Esophagus muscularis mucosa (tissue), 4 donors: ENCODE measurements around the gene TRPV3. TPM values are rescaled to one million over a fixed set of nuclear protein-coding genes. Genes with fewer than 3 reads are reported as not detected.
A peak's percentile ranks its signal among the peaks of the same experiment; 100 is the strongest.

Source experiments
- DNase-seq: peaks from one replicate; pipeline ENCODE4 v3.0.0-alpha.2; 2017; ENCODE audit errors: extremely low spot score
- H3K27ac ChIP-seq, 4 donors: fragments of 200-600 bp; sonication (generic); replicated peaks in 1 of 4; 1 replicate in 3 of 4; 2 replicates in 1 of 4; pipeline ENCODE4 v1.5.1; 2016 to 2019; ENCODE audit warnings: mild to moderate bottlenecking in 1 of 4
- H3K27me3 ChIP-seq, 4 donors: fragments of 200-600 bp; sonication (generic); one replicate each; pipeline versions ENCODE4 v1.5.1 to v1.6.0; 2016 to 2019
- H3K36me3 ChIP-seq, 4 donors: fragments of 200-600 bp; sonication (generic); one replicate each; pipeline ENCODE4 v1.5.1; 2016 to 2019
- H3K4me1 ChIP-seq, 4 donors: fragments of 200-600 bp; sonication (generic); one replicate each; pipeline ENCODE4 v1.5.1; 2016 to 2019
- H3K4me3 ChIP-seq, 4 donors: fragments of 200-600 bp; sonication (generic); 1 replicate in 2 of 4; 2 replicates in 2 of 4; pipeline ENCODE4 v1.5.1; 2016 to 2019; ENCODE audit warnings: mild to moderate bottlenecking in 4 of 4, moderate library complexity in 1 of 4
- H3K9me3 ChIP-seq, 4 donors: fragments of 200-600 bp; sonication (generic); 1 replicate in 3 of 4; 2 replicates in 1 of 4; pipeline ENCODE4 v1.5.1; 2016 to 2019
- EP300 ChIP-seq: sonication (generic); formaldehyde crosslinking; IDR thresholded peaks from one replicate; pipeline ENCODE4 v1.6.1; 2017; ENCODE audit warnings: antibody characterized with exemption
- POLR2A ChIP-seq: fragments of 450-650 bp; IDR thresholded peaks from one replicate; pipeline ENCODE4 v1.6.1; 2017; ENCODE audit warnings: antibody characterized with exemption, moderate library complexity, mild to moderate bottlenecking, low read depth
- POLR2AphosphoS5 ChIP-seq, 2 donors: sonication (generic); formaldehyde crosslinking; IDR thresholded peaks; one replicate each; pipeline ENCODE4 v1.6.1; 2017; ENCODE audit warnings: antibody characterized with exemption in 2 of 2
- WGBS: methylation state at CpG from one replicate; pipeline ENCODE4 v1.1.5; 2018; 5-methylcytosine and 5-hydroxymethylcytosine counted together
- intact Hi-C: fragments of 100-400 bp; cut with DNase I; formaldehyde crosslinking; loops from one replicate; pipeline ENCODE4 v1.15.1; 2023
- total RNA-seq, 4 donors: library from RNA; depleted of rRNA; stranded (reverse); fragments of >200 nt; gene quantifications; one replicate each; pipeline versions ENCODE4 v1.1.0 to v1.2.1, GENCODE V29; 2016
- TF ChIP-seq, protein P1 (sequence below), 3 experiments: fragments of 200-600 bp in 2 of 3; fragments of 450-650 bp in 1 of 3; sonication (generic) in 2 of 3; IDR thresholded peaks; one replicate each; pipeline ENCODE4 v1.5.1; 2017 to 2019; ENCODE audit warnings: antibody characterized with exemption in 3 of 3, mild to moderate bottlenecking in 2 of 3, moderate library complexity in 1 of 3

The TRPV3 gene
- total RNA-seq, 4 donors from 2014 or later = 0.26 to 0.83 (median 0.45) TPM

DNA sequence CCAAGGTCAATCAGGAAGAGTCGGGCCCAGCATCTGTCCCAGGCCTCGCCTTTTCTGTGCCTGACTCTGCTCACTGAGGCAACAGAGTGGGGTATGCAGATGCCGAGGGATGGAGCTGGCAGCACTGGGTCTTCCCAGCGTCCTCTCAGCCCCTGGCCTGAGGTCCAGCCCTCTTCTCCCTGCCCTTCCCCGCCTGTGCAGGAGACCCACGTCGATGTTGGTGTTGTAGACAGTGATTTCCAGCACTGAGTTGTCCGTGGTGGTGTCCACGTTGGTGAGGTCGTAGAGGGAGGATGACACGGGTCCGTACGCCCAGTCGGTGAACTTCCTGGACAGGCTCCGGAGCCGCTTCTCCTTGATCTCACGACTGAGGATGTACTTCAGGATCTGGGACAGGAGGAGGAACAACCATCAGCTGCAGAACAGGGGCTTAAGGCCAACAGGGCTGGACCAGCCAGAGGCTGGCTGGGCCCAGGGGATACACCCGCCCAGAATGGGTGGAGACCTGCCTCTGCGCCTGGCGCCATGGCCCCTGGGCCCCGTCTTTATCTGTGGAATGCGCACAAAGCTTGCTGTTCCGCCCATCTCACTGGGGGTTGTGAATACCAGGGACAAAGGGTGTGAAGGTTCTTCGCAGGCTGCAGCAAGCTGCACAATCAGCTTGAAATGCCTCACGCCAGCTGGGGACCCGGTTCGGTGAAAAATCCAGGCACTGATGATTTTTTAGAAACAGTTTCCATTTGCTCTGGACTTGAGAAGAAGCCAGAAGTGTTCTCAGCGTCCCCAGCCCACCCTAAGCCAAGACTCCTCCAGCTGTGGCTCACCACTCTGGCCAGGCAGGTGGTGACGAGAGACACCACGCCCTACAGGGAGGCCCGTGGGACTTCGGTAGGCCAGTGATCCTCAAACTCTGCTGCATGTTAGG is 27.5 kb downstream of the TRPV3 start:
- DNase-seq = no peak
- WGBS = 56% methylated on average over 23 of the region's 32 CpGs
- TF ChIP-seq POLR2A (no peak), EP300 (no peak)
- TF ChIP-seq, protein P1, sequence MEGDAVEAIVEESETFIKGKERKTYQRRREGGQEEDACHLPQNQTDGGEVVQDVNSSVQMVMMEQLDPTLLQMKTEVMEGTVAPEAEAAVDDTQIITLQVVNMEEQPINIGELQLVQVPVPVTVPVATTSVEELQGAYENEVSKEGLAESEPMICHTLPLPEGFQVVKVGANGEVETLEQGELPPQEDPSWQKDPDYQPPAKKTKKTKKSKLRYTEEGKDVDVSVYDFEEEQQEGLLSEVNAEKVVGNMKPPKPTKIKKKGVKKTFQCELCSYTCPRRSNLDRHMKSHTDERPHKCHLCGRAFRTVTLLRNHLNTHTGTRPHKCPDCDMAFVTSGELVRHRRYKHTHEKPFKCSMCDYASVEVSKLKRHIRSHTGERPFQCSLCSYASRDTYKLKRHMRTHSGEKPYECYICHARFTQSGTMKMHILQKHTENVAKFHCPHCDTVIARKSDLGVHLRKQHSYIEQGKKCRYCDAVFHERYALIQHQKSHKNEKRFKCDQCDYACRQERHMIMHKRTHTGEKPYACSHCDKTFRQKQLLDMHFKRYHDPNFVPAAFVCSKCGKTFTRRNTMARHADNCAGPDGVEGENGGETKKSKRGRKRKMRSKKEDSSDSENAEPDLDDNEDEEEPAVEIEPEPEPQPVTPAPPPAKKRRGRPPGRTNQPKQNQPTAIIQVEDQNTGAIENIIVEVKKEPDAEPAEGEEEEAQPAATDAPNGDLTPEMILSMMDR (IDR thresholded peaks at IDR 0.05) = no peak
- Histone ChIP-seq H3K27ac (peak overlapping the region; percentile 16 to 57 (median 50)), H3K9me3 (no peaks in the 10 kb centered on the region), H3K36me3 (no peaks in the 10 kb centered on the region), H3K4me1 (peaks cover 0 to 5% (median 2%) of the 10 kb centered on the region in 4 donors), H3K27me3 (peaks cover 0 to 67% (median 0%) of the 10 kb centered on the region in 4 donors), H3K4me3 (peak overlapping the region in 1 of 4 donors; percentile 7)
- intact Hi-C loops = no loop called here

DNA sequence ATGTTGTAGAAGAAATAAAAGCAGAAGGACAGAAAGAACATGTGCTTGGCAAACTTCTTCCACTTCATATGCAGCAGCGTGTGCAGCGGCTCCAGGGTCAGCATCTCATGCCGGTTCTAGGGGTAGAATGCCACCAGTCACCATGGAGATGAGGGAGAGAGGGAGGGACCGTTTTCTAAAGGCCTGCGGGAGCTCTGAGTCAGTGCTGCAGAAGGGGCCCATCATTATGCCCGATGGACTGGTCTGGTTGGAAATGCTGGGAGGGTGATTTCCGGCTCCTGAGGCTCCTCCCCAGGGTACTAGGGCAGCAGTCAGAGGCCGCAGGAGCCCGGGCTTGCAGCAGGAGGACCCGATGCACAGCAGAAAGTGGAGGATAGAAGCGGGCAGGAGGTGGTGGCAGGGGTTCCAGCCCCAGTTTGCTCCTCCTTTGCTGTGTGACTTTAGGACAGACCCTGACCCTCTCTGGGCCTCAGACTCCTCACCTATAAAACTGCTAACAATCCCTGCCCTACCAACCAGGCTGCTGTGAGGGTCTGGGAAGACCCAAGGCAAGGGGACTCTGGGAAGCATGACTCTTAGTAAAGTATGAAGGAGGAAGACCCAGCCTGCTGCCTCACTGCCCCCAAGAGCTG is 28.6 kb downstream of the TRPV3 start:
- no peak for DNase-seq
- no peaks in the 10 kb centered on the region for H3K9me3 ChIP-seq
- intact Hi-C loops = no loop called here
- peaks cover 0 to 5% (median 0%) of the 10 kb centered on the region in 4 donors for H3K4me1 ChIP-seq
- WGBS = 55% methylated on average over 11 of the region's 11 CpGs
- no peaks in the 10 kb centered on the region for H3K36me3 ChIP-seq
- peak overlapping the region in 1 of 4 donors; percentile 12 for H3K4me3 ChIP-seq
- H3K27me3 ChIP-seq = peaks cover 0 to 57% (median 0%) of the 10 kb centered on the region in 4 donors
- TF ChIP-seq EP300 (no peak), POLR2A (no peak), POLR2AphosphoS5 (IDR thresholded peaks at IDR 0.05) (no peak)
- TF ChIP-seq, protein P1 (IDR thresholded peaks at IDR 0.05) = no peak
- peak overlapping the region in 2 of 4 donors; percentile 6 to 52 for H3K27ac ChIP-seq

DNA sequence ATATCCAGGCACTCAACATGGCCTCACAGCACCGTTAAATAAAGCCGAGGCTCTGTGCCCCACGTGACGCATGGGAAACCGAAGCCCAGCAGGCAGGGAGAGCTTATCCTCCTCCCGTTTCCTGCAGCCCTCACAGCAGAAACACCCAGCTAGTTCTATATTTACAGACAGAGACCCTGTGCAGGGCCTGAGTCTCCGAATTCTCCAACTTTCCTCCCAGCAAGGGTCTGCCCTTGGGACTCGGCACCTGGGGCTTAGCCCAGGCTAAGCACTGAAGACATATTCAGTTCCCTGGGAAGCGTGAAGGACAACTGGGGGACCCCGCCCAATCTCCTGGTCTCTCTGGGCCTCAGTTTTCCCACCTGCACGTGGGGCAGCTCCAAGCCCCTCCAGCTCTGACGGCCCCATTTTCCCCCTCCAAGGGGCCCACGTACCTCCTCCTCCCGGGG is 29.2 kb downstream of the TRPV3 start:
- no peak for DNase-seq
- TF ChIP-seq, protein P1 (IDR thresholded peaks at IDR 0.05) = no peak
- TF ChIP-seq EP300 (no peak), POLR2A (no peak), POLR2AphosphoS5 (IDR thresholded peaks at IDR 0.05) (no peak)
- H3K27me3 ChIP-seq = peaks cover 0 to 51% (median 0%) of the 10 kb centered on the region in 4 donors

DNA sequence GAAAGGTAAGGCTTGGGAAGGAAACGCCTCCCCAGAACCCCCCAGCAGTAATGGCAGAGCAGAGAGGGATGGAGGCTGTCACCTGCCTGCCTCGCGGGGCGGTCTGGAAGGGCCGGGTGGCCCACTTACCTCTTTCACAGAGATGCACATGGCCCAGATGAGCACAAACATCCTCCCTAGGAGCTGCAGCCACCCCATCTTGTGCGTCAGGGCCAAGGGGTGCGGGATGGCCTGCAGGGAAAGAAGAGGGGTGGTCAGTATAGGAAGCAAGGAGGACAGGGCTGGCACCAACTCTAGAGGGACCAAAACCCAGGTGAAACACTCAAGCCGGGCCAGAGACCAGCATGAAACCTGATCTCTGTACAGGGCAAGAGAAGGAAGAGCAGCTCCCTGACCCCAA is 29.7 kb downstream of the TRPV3 start:
- 87% methylated on average over 7 of the region's 8 CpGs for WGBS

More for the DNA sequence above, 29.2 kb downstream of the TRPV3 start:
- H3K9me3 ChIP-seq = no peaks in the 10 kb centered on the region
- 67% methylated on average over 14 of the region's 14 CpGs for WGBS
- H3K27ac ChIP-seq = peak overlapping the region in 2 of 4 donors; percentile 6 to 52
- peaks cover 0 to 5% (median 0%) of the 10 kb centered on the region in 4 donors for H3K4me1 ChIP-seq
- H3K4me3 ChIP-seq = peak overlapping the region in 1 of 4 donors; percentile 12
- H3K36me3 ChIP-seq = no peaks in the 10 kb centered on the region
- intact Hi-C loops = no loop called here

More for the DNA sequence above, 29.7 kb downstream of the TRPV3 start:
- intact Hi-C loops = no loop called here
- Histone ChIP-seq H3K9me3 (no peaks in the 10 kb centered on the region), H3K4me1 (peaks cover 0 to 5% (median 0%) of the 10 kb centered on the region in 4 donors), H3K36me3 (no peaks in the 10 kb centered on the region), H3K27me3 (peaks cover 0 to 49% (median 0%) of the 10 kb centered on the region in 4 donors), H3K27ac (no peak overlapping the region), H3K4me3 (no peak overlapping the region)
- no peak for TF ChIP-seq EP300
- TF ChIP-seq POLR2AphosphoS5 (IDR thresholded peaks at IDR 0.05) = no peak
- no peak for TF ChIP-seq POLR2A
- TF ChIP-seq, protein P1 (IDR thresholded peaks at IDR 0.05) = no peak
- DNase-seq = no peak
